ENCODE measurements around the gene CORO7. TPM values are rescaled to one million over a fixed set of nuclear protein-coding genes. Genes with fewer than 3 reads are reported as not detected.

CORO7 gene
- total and polyA plus RNA-seq, 9 of the 15 experiments (the other 6 are each of a cell fraction or from before 2014, with no cell fraction given): 0.45 to 77.2 (median 18.7) TPM

GRCh38 chr16:4433914-4434787, 17.8 kb upstream of the CORO7 start (continued):
- TF ChIP-seq ZBTB9 (CRISPR knock-in tag; IDR thresholded peaks at IDR 0.05): no peak
- no peak for TF ChIP-seq ZBTB8A (IDR thresholded peaks at IDR 0.05; ENCODE audit: partially characterized antibody)
- TF ChIP-seq ZKSCAN8 (CRISPR knock-in tag; IDR thresholded peaks at IDR 0.05): no peak
- TF ChIP-seq ZBTB34 (CRISPR knock-in tag; IDR thresholded peaks at IDR 0.05): no peak
- TF ChIP-seq MYNN (IDR thresholded peaks at IDR 0.05): 0 out of 2 replicates have a peak, but pooled peaks have one; percentile 14
- no peak for TF ChIP-seq MYNN (CRISPR knock-in tag; IDR thresholded peaks at IDR 0.05)
- TF ChIP-seq ZNF217 (CRISPR knock-in tag; IDR thresholded peaks at IDR 0.05): no peak
- TF ChIP-seq HDAC8 (tag; IDR thresholded peaks at IDR 0.05): no peak
- no peak for TF ChIP-seq ZBED1 (IDR thresholded peaks at IDR 0.05)
- peak; percentile 53 for TF ChIP-seq ZEB2 (IDR thresholded peaks at IDR 0.05)
- TF ChIP-seq PURB (CRISPR knock-in tag; IDR thresholded peaks at IDR 0.05; ENCODE audit: low read depth): no peak
- TF ChIP-seq NFATC3 (IDR thresholded peaks at IDR 0.05): no peak
- no peak for TF ChIP-seq KDM4B (IDR thresholded peaks at IDR 0.05; ENCODE audit: borderline replicate concordance in 2 of 2, low read depth in 1 of 2)
- 0 out of 2 replicates have a peak, but pooled peaks have one; percentile 22 for TF ChIP-seq CBFA2T3 (IDR thresholded peaks at IDR 0.05)
- no peak for TF ChIP-seq CBFA2T2 (conservative IDR thresholded peaks at IDR 0.05)
- peak; percentile 52; the same call in 1 of the 2 replicates for TF ChIP-seq AFF4 (CRISPR knock-in tag; IDR thresholded peaks at IDR 0.05)
- TF ChIP-seq POLR2A (conservative IDR thresholded peaks at IDR 0.05): peak; percentile 88
- no peak for TF ChIP-seq ZNF316 (IDR thresholded peaks at IDR 0.05)
- TF ChIP-seq MEF2D (tag; conservative IDR thresholded peaks at IDR 0.05; ENCODE audit: low read depth): no peak
- no peak; the same call in 1 of the 2 replicates for TF ChIP-seq ZNF239 (CRISPR knock-in tag; IDR thresholded peaks at IDR 0.05)
- TF ChIP-seq COPS2 (conservative IDR thresholded peaks at IDR 0.05): no peak
- TF ChIP-seq SAP30 (IDR thresholded peaks at IDR 0.05; ENCODE audit: borderline replicate concordance, insufficient read depth, low read depth, low read length, poor library complexity, severe bottlenecking): peak; percentile 30
- peak; percentile 23 to 52; a peak in 1 of 4 replicates for TF ChIP-seq FOXK2 (conservative IDR thresholded peaks at IDR 0.05 in 1 of 2, IDR thresholded peaks at IDR 0.05 in 1 of 2; ENCODE audit: low read depth in 2 of 2)
- TF ChIP-seq TCF3 (CRISPR knock-in tag; IDR thresholded peaks at IDR 0.05): peak; percentile 19; the same call in 1 of the 2 replicates

All from K562 (cell line).